OCI-LY7 (cell line): Measurements from ENCODE around the gene GSK3B.

Experiments used
- CTCF ChIP-seq: fragments of 200-600 bp; sonication (generic); conservative IDR thresholded peaks from 2 replicates; pipeline ENCODE4 v1.5.1; 2014; ENCODE audit warnings: mild to moderate bottlenecking, antibody characterized with exemption, low read length, moderate library complexity, mixed read lengths
- EZH2phosphoT487 ChIP-seq: fragments of 200-600 bp; sonication (generic); IDR thresholded peaks from 2 replicates; pipeline ENCODE4 v1.6.1; 2018; ENCODE audit warnings: low read depth, borderline replicate concordance, mild to moderate bottlenecking, mixed run types, antibody characterized with exemption, low read length, moderate library complexity, mixed read lengths

GRCh38 chr3:119790369-119790768 is 303.9 kb downstream of the GSK3B start:
- no peak for TF ChIP-seq CTCF
- no peak for TF ChIP-seq EZH2phosphoT487
